KOPT-K1 (cell line): ENCODE measurements around the gene PARP12.

ENCODE experiments used
- H3K27ac ChIP-seq: fragments of 200-600 bp; sonication (generic); 2 replicates; pipeline ENCODE4 v1.5.1; 2016; ENCODE audit warnings: antibody characterized with exemption, mild to moderate bottlenecking, low read depth, low read length; ENCODE audit not compliant: poor library complexity, severe bottlenecking
- H3K36me3 ChIP-seq: fragments of 200-600 bp; sonication (generic); 2 replicates; pipeline ENCODE4 v1.5.1; 2017; ENCODE audit warnings: antibody characterized with exemption, mild to moderate bottlenecking, low read length, moderate library complexity; ENCODE audit not compliant: insufficient read depth
- H3K9me3 ChIP-seq: fragments of 200-600 bp; sonication (generic); 2 replicates; pipeline ENCODE4 v1.5.1; 2017; ENCODE audit warnings: antibody characterized with exemption, low read length, mild to moderate bottlenecking; ENCODE audit not compliant: insufficient read depth, poor library complexity, severe bottlenecking

The PARP12 gene

GRCh38 chr7:140050100-140050499 lies 12.7 kb downstream of the PARP12 start:
- Histone ChIP-seq H3K9me3 (no peaks in the 10 kb centered on the region), H3K27ac (no peak overlapping the region), H3K36me3 (peaks cover 88% of the 10 kb centered on the region)

- peaks cover 88% of the 10 kb centered on the region for H3K36me3 ChIP-seq
- no peaks in the 10 kb centered on the region for H3K9me3 ChIP-seq
- H3K27ac ChIP-seq: no peak overlapping the region
Measured at GRCh38 chr7:140049339-140050024, 13.3 kb downstream of the PARP12 start.

- H3K9me3 ChIP-seq: no peaks in the 10 kb centered on the region
- no peak overlapping the region for H3K27ac ChIP-seq
- peaks cover 88% of the 10 kb centered on the region for H3K36me3 ChIP-seq
Measured at GRCh38 chr7:140048989-140049338, 13.8 kb downstream of the PARP12 start.

GRCh38 chr7:140048138-140048537 lies 14.6 kb downstream of the PARP12 start:
- no peaks in the 10 kb centered on the region for H3K9me3 ChIP-seq
- no peak overlapping the region for H3K27ac ChIP-seq
- H3K36me3 ChIP-seq: peaks cover 88% of the 10 kb centered on the region

- H3K27ac ChIP-seq: no peak overlapping the region
- no peaks in the 10 kb centered on the region for H3K9me3 ChIP-seq
- H3K36me3 ChIP-seq: peaks cover 88% of the 10 kb centered on the region
Measured at GRCh38 chr7:140047197-140047596, 15.6 kb downstream of the PARP12 start.

GRCh38 chr7:140045697-140046096 lies 17.1 kb downstream of the PARP12 start:
- H3K36me3 ChIP-seq: peaks cover 92% of the 10 kb centered on the region
- H3K27ac ChIP-seq: no peak overlapping the region
- no peaks in the 10 kb centered on the region for H3K9me3 ChIP-seq

- Histone ChIP-seq H3K27ac (no peak overlapping the region), H3K9me3 (no peaks in the 10 kb centered on the region)
Measured at GRCh38 chr7:140044251-140044650, 18.5 kb downstream of the PARP12 start.

GRCh38 chr7:140042386-140042670 lies 20.4 kb downstream of the PARP12 start:
- peaks cover 100% of the 10 kb centered on the region for H3K36me3 ChIP-seq
- no peak overlapping the region for H3K27ac ChIP-seq
- H3K9me3 ChIP-seq: no peaks in the 10 kb centered on the region

More at GRCh38 chr7:140044251-140044650, 18.5 kb downstream of the PARP12 start:
- peaks cover 93% of the 10 kb centered on the region for H3K36me3 ChIP-seq

- Histone ChIP-seq H3K36me3 (peaks cover 100% of the 10 kb centered on the region), H3K27ac (no peak overlapping the region), H3K9me3 (no peaks in the 10 kb centered on the region)
Measured at GRCh38 chr7:140041659-140042385, 20.9 kb downstream of the PARP12 start.

- peaks cover 100% of the 10 kb centered on the region for H3K36me3 ChIP-seq
- H3K27ac ChIP-seq: no peak overlapping the region
- H3K9me3 ChIP-seq: no peaks in the 10 kb centered on the region
Measured at GRCh38 chr7:140039896-140040295, 22.9 kb downstream of the PARP12 start.

- no peaks in the 10 kb centered on the region for H3K9me3 ChIP-seq
- no peak overlapping the region for H3K27ac ChIP-seq
- peaks cover 100% of the 10 kb centered on the region for H3K36me3 ChIP-seq
Measured at GRCh38 chr7:140039066-140039465, 23.7 kb downstream of the PARP12 start.

- Histone ChIP-seq H3K27ac (no peak overlapping the region), H3K36me3 (peaks cover 95% of the 10 kb centered on the region), H3K9me3 (no peaks in the 10 kb centered on the region)
Measured at GRCh38 chr7:140036224-140036962, 26.4 kb downstream of the PARP12 start.

GRCh38 chr7:140035400-140036223 lies 27.1 kb downstream of the PARP12 start:
- Histone ChIP-seq H3K36me3 (peaks cover 95% of the 10 kb centered on the region), H3K27ac (no peak overlapping the region), H3K9me3 (no peaks in the 10 kb centered on the region)

- Histone ChIP-seq H3K9me3 (no peaks in the 10 kb centered on the region), H3K36me3 (peaks cover 95% of the 10 kb centered on the region), H3K27ac (no peak overlapping the region)
Measured at GRCh38 chr7:140034421-140034820, 28.3 kb downstream of the PARP12 start.
